22Rv1 (cell line): ENCODE results near the gene RPS14.

Source experiments
- ZFX ChIP-seq: fragments of 450-650 bp; IDR thresholded peaks from 2 replicates; pipeline ENCODE4 v1.6.1; 2017; ENCODE audit warnings: antibody characterized with exemption, borderline replicate concordance
- TF ChIP-seq, protein P1 (sequence below): fragments of 450-650 bp; IDR thresholded peaks from 2 replicates; pipeline ENCODE4 v1.5.1; 2017; ENCODE audit warnings: mild to moderate bottlenecking

DNA sequence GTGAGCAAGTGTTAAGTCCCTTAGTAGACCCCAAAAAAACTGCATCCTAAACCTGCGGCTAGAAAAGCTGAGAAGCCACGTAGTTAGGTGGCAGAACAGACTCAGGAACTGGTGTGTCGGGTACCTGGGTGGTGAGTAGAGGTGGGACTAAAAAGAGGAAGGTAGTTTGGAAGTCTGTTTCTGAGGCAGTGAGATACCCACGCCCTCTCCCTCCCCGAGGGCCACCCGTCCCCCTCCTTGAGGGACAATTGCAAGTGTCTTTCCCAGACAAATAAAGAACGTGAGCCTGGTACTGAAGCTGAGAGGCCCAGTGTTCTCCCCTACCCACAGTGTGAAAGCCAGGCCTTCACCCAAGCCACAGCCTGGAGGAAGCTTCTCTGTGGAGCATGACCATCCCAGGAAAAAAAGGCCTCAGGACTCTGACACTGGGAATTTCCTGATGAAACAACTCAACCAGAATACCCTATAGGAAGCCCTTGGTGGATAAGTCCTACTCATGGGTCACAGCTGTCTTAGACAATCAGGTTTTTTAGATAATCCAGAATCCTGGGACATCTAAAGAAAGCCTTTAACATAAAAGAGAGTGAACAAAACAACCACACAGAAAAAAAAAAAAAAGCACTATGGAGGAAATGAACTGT lies 29.8 kb downstream of the RPS14 start:
- TF ChIP-seq, protein P1, sequence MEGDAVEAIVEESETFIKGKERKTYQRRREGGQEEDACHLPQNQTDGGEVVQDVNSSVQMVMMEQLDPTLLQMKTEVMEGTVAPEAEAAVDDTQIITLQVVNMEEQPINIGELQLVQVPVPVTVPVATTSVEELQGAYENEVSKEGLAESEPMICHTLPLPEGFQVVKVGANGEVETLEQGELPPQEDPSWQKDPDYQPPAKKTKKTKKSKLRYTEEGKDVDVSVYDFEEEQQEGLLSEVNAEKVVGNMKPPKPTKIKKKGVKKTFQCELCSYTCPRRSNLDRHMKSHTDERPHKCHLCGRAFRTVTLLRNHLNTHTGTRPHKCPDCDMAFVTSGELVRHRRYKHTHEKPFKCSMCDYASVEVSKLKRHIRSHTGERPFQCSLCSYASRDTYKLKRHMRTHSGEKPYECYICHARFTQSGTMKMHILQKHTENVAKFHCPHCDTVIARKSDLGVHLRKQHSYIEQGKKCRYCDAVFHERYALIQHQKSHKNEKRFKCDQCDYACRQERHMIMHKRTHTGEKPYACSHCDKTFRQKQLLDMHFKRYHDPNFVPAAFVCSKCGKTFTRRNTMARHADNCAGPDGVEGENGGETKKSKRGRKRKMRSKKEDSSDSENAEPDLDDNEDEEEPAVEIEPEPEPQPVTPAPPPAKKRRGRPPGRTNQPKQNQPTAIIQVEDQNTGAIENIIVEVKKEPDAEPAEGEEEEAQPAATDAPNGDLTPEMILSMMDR = no peak
- no peak for TF ChIP-seq ZFX
